Globus pallidus (tissue), 1 donor: Measurements from ENCODE around the gene IRX1.

Source experiments
- DNase-seq: peaks from one replicate; pipeline ENCODE4 v3.0.0-alpha.2; 2015; ENCODE audit warnings: low spot score

IRX1 gene

DNA sequence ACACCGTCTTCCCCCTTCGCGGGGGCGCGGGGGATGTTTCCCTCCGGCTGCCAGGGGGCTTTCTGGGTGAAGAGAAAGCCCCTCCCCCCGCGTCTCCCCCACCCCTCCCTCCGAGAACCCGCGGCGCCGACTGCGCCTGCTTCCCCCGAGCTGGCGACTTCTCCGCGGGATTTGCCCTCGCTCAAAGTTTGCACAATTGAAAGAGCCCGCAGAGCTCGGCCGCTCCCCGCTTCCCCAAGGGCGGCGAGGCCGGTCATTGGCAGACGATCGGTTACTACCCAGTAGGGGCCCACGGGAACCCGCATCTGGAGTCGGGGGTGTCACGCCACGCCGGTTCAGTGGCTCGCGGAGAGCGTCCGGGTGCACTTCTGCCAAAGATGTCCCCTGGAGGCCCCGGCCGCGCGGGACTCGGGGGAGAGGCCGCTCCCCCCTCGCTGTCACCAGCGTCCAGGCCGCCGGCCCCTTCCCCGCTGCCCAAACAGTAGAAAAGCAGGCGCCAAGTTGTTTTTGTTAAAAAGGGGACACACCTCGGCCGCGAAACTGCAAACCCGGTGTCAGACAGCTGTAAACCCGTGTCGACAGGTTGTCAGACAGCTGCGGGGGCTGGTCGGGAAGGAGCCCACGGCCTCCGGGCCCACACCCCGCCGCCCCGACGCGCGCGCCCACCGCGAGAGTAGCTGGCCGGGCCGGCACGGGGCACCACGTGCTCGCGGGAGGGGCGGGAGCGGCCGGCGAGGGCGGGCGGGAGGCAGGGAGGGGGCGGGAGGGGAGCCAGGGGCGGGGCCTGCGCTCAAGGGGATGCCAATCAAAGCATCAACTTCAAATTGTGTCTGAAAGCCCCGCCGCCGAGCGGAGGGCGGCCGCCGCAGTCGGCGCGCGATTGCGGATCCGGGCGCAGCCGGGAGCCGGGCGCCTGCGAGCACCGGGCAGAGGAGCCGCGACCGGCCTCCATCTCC is at the start of gene IRX1:
IRX1 (plus strand) TSS at position 827 of the 956 bp plus-strand sequence. CDS start 274 bp downstream, outside the sequence.
- peak; percentile 48 for DNase-seq

DNA sequence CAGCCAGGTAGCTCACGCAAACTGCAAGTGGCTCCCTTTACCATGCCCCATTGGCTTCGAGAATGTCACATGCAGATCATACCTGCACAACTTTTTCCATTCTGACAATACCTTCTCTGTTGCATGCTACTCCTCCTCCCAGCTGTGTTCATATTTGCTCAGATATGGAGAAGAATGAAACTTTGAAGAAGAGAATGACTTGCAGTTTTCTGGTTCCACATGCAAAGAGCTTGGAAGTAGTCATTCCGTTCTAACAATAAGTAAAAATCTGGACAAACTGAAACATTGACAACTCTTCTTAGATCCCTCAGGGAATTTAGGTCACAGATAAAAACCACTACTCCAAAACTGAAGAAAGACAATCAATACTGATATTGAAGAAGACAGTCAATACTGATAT is 49.6 kb upstream of the IRX1 start:
- no peak for DNase-seq

DNA sequence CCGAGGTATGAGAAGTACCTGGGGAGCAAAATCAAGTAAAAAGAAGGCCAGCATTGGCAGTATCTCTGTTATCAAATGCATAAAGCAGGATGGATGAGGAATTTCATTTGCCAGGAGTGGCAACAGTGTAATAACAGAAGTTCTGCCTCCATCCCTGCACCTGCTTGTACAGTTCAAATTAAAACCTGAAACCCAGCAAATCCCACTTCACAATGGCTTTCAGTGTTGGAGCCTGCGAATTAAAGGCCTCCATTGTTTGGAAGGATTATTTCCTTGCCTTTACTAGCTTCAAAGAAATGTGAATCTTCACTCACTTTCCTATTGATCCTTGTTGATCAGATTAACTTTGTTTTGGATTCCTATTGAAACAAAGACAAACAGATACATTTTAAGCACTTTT is 31.5 kb upstream of the IRX1 start:
- no peak for DNase-seq

DNA sequence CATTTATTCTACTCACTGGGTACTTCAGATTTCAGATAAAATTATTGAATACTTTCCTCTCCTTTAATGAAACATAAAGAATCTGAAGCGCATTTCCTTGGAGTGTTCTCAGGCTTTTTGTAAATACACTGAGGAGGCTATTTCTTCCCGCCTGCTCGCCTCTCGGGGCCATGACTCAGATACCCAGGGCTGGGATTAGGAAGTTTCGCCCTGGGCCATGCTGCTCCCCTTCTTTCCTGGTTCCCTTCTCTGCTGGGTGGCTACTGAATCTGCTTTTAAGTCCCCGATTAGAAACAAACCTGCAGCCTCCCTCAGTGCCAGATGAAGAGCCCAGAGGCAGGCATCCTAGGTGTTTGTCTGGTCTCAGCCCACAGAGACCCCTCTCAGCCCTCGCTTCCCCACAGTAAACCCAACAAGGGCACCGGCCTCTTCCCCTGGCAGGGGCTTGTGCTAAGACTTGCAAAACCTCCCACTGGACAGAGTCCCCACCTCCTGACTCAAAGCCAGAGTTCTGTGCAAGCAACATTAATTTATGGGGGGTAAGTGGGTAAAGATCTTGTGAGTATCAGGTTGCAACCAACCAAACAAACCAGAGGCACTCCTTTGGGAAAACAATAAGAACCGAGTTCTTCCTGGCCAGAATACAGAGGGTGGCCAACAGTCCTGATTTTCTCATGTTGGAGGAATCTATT is 30.7 kb upstream of the IRX1 start:
- no peak for DNase-seq

DNA sequence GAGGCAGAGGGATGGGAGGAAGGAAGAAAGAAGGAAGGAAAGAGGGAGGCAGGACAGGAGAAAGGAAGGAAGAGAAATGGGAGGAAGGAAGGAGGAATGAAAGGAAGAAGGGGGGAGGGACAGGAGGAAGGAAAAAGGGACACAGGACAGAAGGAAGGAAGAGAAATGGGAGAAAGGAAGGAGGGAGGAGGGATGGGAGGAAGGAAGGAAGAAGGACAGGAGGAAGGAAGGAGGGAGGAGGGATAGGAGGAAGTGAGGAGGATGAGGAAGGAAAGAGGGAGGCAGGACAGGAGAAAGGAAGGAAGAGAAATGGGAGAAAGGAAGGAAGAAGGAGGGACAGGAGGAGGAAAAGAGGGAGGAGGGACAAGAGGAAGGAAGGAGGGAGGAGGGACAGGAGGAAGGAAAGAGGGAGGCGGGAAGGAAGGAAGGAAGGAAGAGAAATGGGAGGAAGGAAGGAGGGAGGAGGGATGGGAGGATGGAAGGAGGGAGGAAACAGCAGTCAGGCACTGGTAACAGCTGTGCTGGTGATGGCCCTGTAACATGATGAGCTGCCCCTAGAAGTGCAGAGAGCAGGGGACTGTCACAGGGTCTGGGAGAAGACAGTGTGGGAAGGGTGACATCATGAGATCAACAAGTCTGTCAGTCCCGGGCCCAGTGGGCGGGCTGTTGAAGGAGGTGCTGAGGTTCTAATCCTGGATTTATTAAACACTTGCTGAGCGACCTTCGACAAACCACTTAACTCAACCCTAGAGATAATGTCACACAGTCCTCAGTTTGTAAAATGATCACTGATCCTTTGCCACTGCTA is 10.7 kb upstream of the IRX1 start:
- no peak for DNase-seq

DNA sequence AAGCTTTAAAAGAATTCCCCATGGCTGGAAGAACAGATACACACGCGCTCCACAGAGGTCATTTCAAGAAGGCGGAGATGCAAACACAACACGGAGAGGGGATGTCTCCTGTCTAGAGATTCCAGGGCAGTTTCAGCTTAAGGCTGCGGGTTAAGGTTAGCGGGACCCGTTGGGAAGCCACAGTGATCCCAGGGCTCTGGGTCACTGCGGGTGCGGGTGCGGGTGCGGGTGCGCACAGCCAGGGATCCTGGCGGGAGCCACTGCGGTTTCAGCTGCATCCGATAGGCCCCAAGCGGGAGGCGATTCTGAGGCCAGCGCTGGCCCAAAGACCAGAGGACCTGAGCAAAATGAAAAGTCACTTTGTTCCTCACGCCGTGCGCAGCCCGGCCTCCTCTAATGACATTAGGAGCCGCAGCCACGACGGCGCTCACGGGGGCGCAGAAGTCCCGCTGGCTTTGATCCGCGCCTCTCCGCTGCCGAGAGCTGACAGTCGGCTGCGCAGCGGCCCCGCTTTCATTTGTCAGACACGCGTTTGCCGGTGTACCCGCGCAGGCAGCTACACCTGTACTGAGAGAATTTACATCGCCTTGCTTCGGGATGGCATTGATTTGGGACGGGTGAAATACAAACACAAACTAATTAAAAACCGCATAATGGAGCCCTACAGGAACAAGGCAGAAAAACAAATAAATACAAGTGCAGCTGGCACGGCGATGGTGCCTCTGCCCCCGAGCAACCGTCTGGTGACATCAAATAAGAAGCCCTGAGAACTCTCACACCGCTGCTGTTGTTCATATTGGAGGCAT is 5.3 kb upstream of the IRX1 start:
- DNase-seq: no peak

DNA sequence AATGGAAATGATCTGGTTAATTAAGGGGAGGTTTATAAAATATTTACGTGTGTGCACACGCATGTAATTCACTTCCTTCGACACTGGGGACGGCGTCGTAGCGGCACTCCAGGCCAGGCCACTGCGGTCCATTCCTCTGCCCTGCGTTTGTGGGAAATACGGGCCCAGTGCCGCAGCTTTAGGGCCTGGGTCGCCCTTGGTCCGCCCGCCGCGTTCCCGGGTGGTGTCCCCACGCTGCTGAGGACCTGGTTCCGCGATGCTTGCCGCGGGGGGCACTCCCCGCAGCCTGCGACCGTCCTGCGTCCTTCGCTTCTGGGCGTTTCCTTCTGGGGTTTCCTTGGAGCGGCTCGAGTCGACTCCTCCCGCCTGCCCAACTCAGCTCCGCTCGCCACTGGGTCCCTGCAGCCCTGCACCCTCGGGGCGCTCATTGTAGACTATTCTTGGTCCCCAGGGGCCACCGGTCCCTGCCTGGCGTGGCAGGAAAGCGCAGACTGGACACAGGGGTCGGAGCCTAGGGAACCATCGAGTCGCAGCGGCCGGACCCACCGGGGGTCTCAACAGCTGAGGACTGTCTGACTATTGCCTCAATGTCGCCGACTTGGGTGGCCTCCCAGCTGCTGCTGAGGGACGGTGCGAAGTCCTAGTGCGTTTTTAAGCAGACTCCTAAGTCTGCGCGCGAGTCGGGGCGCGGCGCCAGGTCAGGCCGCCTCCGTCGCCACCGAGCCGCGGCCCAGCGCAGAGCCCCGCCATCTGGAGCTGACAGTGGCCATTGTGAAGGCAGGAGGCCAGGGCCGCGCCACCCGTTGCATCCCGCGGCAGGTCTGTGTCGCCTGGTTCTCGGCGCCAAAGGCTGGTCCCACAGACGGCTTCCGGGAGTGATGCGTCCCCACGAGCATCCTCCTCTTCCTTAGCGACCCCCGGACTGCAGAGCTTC is 4.4 kb upstream of the IRX1 start:
- DNase-seq: no peak

DNA sequence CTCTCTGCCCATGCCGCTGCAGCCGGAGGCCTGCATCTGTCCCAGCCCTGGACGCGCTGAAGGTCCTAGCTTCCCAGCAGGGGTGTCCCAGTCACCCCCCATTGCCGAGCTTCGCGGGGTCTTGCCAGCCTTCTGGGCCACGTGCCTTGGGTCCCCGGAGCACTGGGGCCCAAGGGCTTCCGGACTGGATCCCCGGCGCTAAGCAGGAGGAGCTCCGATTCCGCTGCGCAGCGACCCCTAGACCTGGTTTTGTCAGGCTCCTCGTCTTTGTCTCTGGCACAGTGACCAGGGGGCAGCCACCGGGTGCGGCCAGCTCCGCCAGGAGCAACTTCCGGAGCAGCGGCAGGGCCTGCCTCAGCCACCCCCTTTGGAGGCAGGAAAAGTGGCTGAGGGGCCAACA is 3.3 kb upstream of the IRX1 start:
- DNase-seq: no peak

DNA sequence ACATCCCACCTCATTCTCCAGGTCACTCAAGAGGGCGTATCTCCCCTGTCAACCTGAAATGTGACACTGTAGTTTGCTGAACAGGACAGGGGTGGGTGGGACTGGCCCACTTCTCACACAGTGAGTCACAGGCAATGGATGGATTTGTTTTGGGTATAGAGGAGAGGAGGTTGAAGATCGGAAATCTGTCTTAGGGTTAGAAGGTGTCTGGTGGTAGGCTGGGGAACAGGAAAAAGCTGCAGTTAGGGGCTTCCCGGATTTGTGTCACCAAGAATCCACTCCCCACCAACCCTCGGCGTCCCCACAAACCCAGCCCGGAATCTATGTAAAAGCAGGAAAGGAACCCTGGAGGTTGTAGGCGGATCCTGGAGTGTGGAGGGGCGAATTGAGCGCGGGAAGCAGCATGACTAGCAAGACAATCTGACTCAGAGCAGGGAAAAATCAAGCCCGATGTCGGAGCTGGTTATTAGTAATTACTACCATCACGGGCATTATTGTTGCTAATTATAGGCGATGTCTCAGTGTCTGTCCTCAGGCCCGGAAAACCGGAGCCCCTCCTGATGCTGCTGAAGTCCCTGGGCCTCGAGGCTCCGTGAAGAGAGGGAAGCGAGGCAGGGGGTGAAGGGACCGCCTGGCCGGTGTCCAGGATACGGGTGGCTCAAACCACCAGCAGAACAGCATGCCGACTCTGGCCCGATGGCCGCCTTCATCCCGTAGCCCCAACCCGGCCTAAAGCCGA is 1.7 kb upstream of the IRX1 start:
- DNase-seq: no peak

DNA sequence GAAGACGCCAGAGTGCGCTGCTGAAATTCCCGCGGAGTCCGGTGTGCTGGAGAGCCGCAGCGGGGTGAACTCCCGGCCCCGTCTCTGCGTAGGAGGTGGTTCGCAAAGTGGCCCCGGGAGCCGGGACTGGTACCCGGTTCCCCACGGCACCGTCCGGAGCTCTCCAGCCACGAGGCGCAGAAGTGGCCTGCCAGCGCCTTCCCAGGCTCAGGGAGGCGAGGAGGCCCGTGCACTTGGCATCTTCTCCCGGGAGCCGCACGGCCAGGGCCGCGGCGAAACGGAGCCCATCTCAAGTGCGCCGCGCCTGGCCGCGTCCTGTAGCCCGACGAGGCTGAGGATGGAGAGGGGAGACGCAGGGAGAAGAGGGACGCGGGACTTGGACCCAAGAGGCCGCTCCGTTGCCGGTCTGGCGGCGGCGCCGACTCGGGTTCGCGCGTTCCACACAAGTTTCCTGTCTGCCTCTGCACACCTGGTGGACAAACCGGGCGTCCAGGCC is 1.1 kb upstream of the IRX1 start:
- peak; percentile 29 for DNase-seq

DNA sequence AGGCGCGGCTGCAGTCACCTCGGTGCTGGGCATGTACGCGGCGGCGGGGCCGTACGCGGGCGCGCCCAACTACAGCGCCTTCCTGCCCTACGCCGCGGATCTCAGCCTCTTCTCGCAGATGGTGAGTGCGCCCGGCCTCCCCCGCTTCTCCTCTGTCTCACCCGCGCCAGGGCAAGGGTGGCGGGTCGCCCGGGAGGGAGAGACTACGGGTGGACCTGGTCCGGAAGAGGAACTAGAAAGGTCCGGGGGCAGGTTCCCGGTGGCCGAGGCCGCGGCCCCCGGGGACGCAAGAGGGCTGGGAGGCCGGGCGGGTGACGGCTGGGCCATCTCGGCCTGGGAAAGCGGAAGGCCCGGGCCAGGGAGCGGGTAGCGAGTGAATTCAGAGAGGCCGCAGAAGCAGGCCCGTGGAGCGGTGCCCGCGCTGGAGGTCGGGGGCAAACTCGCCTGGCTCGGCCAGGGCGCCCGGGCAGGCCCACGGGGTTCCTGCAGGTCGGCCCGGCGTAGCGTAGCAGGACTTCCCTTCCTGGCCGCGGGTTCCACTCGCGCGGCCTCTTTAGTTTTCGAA is 711 bp downstream of the IRX1 start:
- DNase-seq: no peak

DNA sequence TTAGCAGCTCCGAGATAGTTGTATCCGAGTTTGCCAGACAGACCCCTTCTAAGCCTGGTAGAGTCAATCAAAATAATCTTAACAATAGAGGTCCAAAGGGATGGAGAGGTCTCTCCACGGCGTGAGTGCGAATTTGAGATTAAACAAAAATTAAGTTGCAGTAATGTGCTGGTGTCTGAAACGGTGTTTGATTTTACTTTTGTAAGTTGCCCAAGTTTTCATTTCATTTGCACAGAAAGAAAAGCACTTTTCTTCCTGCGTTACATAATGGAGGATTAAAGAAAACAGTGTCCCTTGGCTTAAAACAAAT is 1.2 kb downstream of the IRX1 start:
- DNase-seq: no peak

DNA sequence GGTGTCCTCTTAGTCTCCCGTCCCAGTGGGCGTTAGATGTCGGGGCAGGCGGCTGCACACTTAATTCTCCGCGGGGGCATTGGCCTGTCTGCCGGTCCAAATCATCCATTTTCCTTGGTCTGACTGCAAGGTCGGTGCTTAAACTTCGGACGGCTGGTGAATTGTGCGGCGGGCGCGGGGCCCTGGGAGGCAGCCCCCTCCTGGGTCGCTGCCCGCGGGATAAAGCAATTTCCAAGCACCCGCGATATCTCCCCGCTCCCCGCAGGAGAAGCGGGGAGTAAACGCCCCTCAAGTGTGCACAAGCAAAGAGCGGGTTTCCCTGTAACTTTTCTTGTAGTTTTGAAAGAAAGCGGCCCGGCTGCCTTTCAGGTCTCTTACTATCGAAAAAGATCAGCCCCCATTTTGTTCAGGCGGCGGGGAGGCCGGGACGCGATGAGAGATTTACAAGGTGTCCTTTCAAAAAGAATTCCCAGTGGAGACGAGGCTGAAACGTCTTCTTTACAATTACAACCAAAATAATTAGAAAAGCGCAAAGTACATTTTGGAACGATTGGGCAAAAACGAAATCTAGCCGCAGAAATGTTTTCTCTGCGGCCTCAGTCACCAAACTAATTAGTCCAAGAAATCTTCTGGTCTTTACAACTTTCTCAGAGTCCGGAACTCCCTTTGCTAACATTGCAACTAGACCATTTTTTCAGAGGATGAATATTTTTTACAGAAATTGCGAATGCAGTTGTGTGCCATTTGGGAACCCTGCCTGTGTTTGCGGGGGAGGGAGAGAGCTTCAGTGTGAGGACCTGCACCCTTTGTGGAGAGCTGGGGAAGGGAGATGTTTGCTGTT is 1.8 kb downstream of the IRX1 start:
- no peak for DNase-seq

DNA sequence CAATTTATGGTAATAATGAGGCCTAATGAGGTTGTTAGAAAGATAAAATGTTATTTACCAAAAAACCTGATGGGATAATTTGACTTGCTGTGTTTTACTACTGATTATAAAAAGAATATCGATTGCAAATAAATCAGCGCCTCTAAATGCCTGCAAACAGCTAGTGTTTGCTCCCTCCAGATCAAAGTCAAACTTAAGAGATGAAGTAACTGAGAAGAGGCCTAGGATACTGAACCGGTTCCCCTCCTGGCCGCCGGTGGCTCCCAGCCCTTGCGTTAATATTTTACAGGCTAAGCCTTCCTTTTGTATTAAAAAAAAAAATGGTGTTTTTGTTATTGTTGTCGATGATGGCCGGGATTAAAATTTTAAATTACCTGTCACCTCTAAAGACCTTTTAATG is 2.6 kb downstream of the IRX1 start:
- no peak for DNase-seq

DNA sequence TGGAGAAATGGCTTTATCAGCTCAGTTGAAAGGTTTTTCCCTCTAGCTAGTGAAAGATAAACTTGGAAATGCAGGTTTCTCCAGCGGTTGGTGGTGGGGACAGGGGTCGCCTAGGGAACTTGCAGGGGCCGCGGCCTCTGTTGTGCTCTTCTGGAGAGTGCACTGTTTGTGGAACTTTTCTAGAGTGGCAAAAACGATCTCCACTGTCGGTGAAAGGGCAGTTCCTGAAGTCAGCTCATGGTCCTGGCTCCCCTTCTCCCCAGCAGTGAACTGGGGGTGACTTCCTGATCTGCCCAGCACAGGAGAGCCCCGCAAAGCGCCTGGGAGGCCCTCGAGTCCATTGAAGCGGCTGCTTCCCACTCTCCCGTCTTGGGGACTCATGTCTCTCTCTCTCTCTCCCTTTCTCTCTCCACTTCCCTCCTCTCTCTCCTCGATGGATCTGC is 3.2 kb downstream of the IRX1 start:
- DNase-seq: no peak

DNA sequence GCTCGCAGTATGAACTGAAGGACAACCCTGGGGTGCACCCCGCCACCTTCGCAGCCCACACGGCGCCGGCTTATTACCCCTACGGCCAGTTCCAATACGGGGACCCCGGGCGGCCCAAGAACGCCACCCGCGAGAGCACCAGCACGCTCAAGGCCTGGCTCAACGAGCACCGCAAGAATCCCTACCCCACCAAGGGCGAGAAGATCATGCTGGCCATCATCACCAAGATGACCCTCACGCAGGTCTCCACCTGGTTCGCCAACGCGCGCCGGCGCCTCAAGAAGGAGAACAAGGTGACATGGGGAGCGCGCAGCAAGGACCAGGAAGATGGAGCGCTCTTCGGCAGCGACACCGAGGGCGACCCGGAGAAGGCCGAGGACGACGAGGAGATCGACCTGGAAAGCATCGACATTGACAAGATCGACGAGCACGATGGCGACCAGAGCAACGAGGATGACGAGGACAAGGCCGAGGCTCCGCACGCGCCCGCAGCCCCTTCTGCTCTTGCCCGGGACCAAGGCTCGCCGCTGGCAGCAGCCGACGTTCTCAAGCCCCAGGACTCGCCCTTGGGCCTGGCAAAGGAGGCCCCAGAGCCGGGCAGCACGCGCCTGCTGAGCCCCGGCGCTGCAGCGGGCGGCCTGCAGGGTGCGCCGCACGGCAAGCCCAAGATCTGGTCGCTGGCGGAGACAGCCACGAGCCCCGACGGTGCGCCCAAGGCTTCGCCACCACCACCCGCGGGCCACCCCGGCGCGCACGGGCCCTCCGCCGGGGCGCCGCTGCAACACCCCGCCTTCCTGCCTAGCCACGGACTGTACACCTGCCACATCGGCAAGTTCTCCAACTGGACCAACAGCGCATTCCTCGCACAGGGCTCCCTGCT is 3.8 kb downstream of the IRX1 start:
- no peak for DNase-seq
